Brain microvascular endothelial cell (primary cell): Measurements from ENCODE around the gene ZNF354B.
A peak's percentile ranks its signal among the peaks of the same experiment; 100 is the strongest.
"Not testable (repeated sequence)": the region's sequence is repeated elsewhere in the genome, so short reads cannot be mapped to it uniquely, and the experiment has no call there.

Source experiments
- DNase-seq: peaks from one replicate; pipeline ENCODE4 v3.0.0-alpha.2; 2020
- H3K27ac ChIP-seq: fragments of 250-450 bp; sonication (Bioruptor Pico); 2 replicates; pipeline ENCODE4 v1.5.1; 2020; ENCODE audit warnings: mild to moderate bottlenecking, moderate library complexity
- H3K27me3 ChIP-seq: fragments of 250-450 bp; sonication (Bioruptor Pico); replicated peaks from 2 replicates; pipeline ENCODE4 v1.5.1; 2020; ENCODE audit warnings: mild to moderate bottlenecking
- H3K36me3 ChIP-seq: fragments of 250-450 bp; sonication (Bioruptor Pico); replicated peaks from 2 replicates; pipeline ENCODE4 v1.5.1; 2020; ENCODE audit warnings: mild to moderate bottlenecking
- H3K4me3 ChIP-seq: 2 replicates; pipeline ENCODE4 v1.5.1; 2011; ENCODE audit warnings: low read depth, mild to moderate bottlenecking, control low read depth, low read length, moderate library complexity
- in situ Hi-C: cut with HindIII; loops from 2 replicates; pipeline ENCODE4 v1.10.0; 2017; ENCODE audit warnings: low sequenced_read_pairs, low pct_ligation_motif_present
- TF ChIP-seq, protein P1 (sequence below): IDR thresholded peaks from 2 replicates; pipeline ENCODE4 v1.5.1; 2011; ENCODE audit warnings: low read depth, mild to moderate bottlenecking, moderate library complexity, low read length, control low read depth, inconsistent platforms; ENCODE audit errors: missing control alignments

The ZNF354B gene

GRCh38 chr5:178839319-178839704, 20.4 kb upstream of the ZNF354B start:
- DNase-seq = peak; percentile 41
- H3K27ac ChIP-seq = no peak overlapping the region
- H3K4me3 ChIP-seq = no peak overlapping the region
- TF ChIP-seq, protein P1, sequence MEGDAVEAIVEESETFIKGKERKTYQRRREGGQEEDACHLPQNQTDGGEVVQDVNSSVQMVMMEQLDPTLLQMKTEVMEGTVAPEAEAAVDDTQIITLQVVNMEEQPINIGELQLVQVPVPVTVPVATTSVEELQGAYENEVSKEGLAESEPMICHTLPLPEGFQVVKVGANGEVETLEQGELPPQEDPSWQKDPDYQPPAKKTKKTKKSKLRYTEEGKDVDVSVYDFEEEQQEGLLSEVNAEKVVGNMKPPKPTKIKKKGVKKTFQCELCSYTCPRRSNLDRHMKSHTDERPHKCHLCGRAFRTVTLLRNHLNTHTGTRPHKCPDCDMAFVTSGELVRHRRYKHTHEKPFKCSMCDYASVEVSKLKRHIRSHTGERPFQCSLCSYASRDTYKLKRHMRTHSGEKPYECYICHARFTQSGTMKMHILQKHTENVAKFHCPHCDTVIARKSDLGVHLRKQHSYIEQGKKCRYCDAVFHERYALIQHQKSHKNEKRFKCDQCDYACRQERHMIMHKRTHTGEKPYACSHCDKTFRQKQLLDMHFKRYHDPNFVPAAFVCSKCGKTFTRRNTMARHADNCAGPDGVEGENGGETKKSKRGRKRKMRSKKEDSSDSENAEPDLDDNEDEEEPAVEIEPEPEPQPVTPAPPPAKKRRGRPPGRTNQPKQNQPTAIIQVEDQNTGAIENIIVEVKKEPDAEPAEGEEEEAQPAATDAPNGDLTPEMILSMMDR = peak; percentile 49
- H3K27me3 ChIP-seq = no peaks in the 10 kb centered on the region
- H3K36me3 ChIP-seq = no peaks in the 10 kb centered on the region
- in situ Hi-C loops = no loop called here

GRCh38 chr5:178840399-178840798, 19.4 kb upstream of the ZNF354B start:
- in situ Hi-C loops, H3K27ac ChIP-seq, H3K27me3 ChIP-seq: not testable (repeated sequence)

DNA sequence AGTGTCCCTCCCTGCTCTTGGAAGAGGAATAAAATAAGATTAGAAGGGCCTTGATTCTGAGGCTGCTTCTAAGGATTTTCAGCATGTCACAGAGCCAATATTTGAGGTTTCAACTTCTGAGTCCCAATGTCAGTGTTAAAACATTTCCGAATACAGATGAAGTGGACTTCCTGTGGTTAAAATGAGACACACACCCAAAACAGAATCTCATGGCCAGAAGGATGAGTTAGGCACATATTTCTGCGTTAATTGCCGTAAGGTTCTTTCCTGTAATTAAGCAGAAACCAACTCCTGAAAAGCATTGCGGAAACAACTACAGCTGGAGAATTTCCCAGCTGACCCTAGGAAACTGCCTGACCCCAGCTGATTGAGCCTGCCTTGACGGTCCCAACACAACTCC, 10.4 kb upstream of the ZNF354B start:
- TF ChIP-seq, protein P1 = no peak
- in situ Hi-C loops = no loop called here
- Histone ChIP-seq H3K27ac (no peak overlapping the region), H3K4me3 (no peak overlapping the region), H3K27me3 (no peaks in the 10 kb centered on the region), H3K36me3 (no peaks in the 10 kb centered on the region)
- no peak for DNase-seq

More at GRCh38 chr5:178840399-178840798, 19.4 kb upstream of the ZNF354B start:
- DNase-seq, H3K36me3 ChIP-seq, H3K4me3 ChIP-seq: not testable (repeated sequence)

- no peak for DNase-seq
- no peak overlapping the region for H3K27ac ChIP-seq
- in situ Hi-C loops = no loop called here
- TF ChIP-seq, protein P1 = no peak
- H3K36me3 ChIP-seq = no peaks in the 10 kb centered on the region
- no peak overlapping the region for H3K4me3 ChIP-seq
- H3K27me3 ChIP-seq = no peaks in the 10 kb centered on the region
Observed at GRCh38 chr5:178851951-178852350, 7.8 kb upstream of the ZNF354B start.

GRCh38 chr5:178854284-178854683, 5.5 kb upstream of the ZNF354B start:
- DNase-seq = no peak
- in situ Hi-C loops = no loop called here
- Histone ChIP-seq H3K36me3 (no peaks in the 10 kb centered on the region), H3K27ac (no peak overlapping the region), H3K4me3 (no peak overlapping the region), H3K27me3 (no peaks in the 10 kb centered on the region)
- TF ChIP-seq, protein P1 = no peak

- in situ Hi-C loops, DNase-seq, H3K27me3 ChIP-seq: not testable (repeated sequence)
- Histone ChIP-seq H3K27ac (peak overlapping the region; percentile 84), H3K4me3 (peak overlapping the region; percentile 71), H3K36me3 (peaks cover 12% of the 10 kb centered on the region)
Observed at GRCh38 chr5:178860615-178861014, 862 bp downstream of the ZNF354B start.

DNA sequence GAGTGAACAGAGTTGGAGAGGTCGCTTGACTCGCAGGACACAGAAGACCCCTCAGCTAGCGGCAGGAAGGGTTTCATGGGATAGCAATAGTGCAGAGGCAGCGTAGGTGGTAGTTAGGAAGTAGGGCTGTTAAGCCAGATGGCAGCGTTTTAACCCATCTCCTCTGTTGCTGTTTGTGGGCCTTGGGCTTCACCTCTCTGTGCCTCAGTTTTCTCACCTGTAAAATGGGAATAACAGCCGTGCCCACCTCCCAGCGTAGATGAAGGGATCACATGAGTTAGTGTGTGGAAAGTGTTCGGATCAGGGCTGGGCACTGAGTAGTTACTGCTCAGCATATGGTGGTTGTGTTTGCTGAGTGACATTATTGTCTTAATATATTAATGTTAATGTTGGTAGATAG, 1.9 kb downstream of the ZNF354B start:
- Histone ChIP-seq H3K27me3 (no peaks in the 10 kb centered on the region), H3K4me3 (no peak overlapping the region), H3K36me3 (peaks cover 21% of the 10 kb centered on the region), H3K27ac (no peak overlapping the region)
- TF ChIP-seq, protein P1 = no peak
- no peak for DNase-seq
- in situ Hi-C loops = no loop called here
